Measurements from ENCODE around the gene EML4. TPM values are rescaled to one million over a fixed set of nuclear protein-coding genes. Genes with fewer than 3 reads are reported as not detected.
A peak's percentile ranks its signal among the peaks of the same experiment; 100 is the strongest.

EML4 gene
- total and polyA plus RNA-seq, 2 of the 13 experiments (the other 11 are each of a cell fraction or from before 2014, with no cell fraction given): 243 to 476 TPM

DNA sequence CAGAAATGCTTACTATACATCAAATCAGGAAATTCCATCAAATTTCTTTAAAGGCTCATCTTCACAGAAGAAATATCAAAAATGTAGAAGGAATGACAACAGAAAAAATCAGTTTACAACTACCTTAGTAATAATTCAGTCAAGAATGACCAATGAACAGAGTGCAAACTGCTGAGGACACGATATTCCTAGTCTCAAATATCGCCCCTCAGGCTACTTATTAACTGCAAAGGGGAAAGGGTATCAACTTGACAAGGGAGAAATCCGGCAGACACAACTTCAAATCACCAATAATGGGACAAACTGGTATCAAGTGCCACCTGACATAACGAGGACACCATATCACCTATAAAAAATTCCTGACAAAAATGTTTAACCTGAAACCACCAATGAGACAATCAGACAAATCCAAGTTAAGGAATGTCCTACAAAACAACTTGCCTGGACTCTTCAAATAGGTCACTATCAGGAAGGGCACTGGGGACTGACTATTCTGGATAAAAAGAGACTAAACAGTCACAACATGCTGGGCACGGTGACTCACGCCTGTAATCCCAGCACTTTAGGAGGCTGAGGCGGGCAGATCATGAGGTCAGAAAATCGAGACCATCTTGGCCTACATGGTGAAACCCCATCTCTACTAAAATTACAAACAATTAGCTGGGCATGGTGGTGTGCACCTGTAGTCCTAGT lies 179.1 kb downstream of the EML4 start (continued):
- TF ChIP-seq ZNF605 (CRISPR knock-in tag; IDR thresholded peaks at IDR 0.05) (no peak), ZNF547 (CRISPR knock-in tag; IDR thresholded peaks at IDR 0.05) (no peak), ZNF878 (CRISPR knock-in tag; IDR thresholded peaks at IDR 0.05) (no peak), RAD21 (CRISPR knock-in tag; IDR thresholded peaks at IDR 0.05) (no peak), ARHGAP35 (CRISPR knock-in tag; IDR thresholded peaks at IDR 0.05; ENCODE audit: borderline replicate concordance) (no peak), ZSCAN30 (CRISPR knock-in tag; IDR thresholded peaks at IDR 0.05) (no peak), EEA1 (CRISPR knock-in tag; IDR thresholded peaks at IDR 0.05; ENCODE audit: borderline replicate concordance) (no peak), IKZF1 (IDR thresholded peaks at IDR 0.05) (no peak), ZMYM3 (CRISPR knock-in tag; IDR thresholded peaks at IDR 0.05) (no peak), MIER2 (CRISPR knock-in tag; IDR thresholded peaks at IDR 0.05) (no peak)

DNA sequence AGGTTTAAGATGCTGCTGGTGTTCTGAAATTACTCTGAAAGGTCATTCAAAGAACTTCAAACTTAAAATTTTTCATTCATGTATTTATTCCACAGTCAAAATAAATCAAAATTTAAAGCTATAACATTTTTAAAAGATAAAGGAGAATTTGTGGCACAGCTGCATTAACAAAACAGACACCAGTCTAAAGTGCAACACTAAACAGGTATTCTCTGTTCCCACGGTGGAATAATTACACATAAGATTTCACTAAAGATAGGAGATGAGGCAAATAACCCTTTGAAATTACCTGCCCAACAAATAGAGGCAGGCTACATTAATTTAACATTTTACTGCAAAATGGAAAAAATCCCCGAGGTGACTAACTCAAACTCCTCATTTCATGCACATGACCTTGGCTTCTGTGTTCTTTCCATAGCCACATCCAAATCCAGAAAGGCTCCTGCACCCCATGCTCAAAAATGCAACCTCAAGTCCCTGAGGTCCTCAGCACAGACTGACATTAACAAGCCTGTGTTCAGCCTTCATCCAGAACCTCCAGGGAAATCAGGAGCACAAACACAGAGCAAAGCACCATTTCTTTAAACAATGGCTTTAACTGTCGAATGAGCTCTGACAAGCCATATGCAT lies 181.4 kb downstream of the EML4 start:
- no peak overlapping the region for H2AFZ ChIP-seq (ENCODE audit: low read length)
- H3K36me3 ChIP-seq (replicated peaks in 1 of 2; ENCODE audit: control insufficient read depth in 1 of 2, insufficient read depth in 2 of 2, low read length in 2 of 2): peaks cover 8 to 33% of the 10 kb centered on the region in 2 experiments
- WGBS (ENCODE audit: low lambda C conversion rate): 73% methylated on average over 3 of the region's 3 CpGs
- ChIA-PET POLR2A (interaction anchor here (0.8 kb wide), 1 partner anchor 9 kb away, joined by 3 read pairs; no protein-coding TSS in a partner anchor), CTCF (ENCODE audit: low intra/inter-chr PET ratio, low total read pairs) (no interaction called here)
- ATAC-seq: no peak
- 0 out of 2 replicates have a peak, but pooled peaks cover 9% of the 10 kb centered on the region for H4K20me1 ChIP-seq (ENCODE audit: insufficient read depth, low read length)
- no peaks in the 10 kb centered on the region for H3K9me3 ChIP-seq (ENCODE audit: low read length)
- H3K4me1 ChIP-seq (ENCODE audit: insufficient read depth, low read length): peaks cover 47% of the 10 kb centered on the region
- H3K9ac ChIP-seq (ENCODE audit: insufficient read depth, low read depth, low read length): no peak overlapping the region
- H3K4me2 ChIP-seq (ENCODE audit: low read depth, low read length): no peak overlapping the region
- H3K4me3 ChIP-seq (replicated peaks in 1 of 3; ENCODE audit: insufficient read depth in 1 of 3, low read depth in 2 of 3, low read length in 3 of 3): no peak overlapping the region
- intact Hi-C loops (cut with micrococcal nuclease; ENCODE audit: unreplicated experiment): no loop called here
- no peak overlapping the region for H3K27ac ChIP-seq (ENCODE audit: extremely low read length, insufficient read depth, low read length)
- no peak for DNase-seq (ENCODE audit: low spot score)
- TSS peak; percentile 51 for BruUV-seq (replicated peaks)
- H3K79me2 ChIP-seq (ENCODE audit: insufficient read depth, low read length): peaks cover 72% of the 10 kb centered on the region
- no peaks in the 10 kb centered on the region for H3K27me3 ChIP-seq (ENCODE audit: control insufficient read depth in 1 of 2, insufficient read depth in 2 of 2, low read length in 2 of 2)
- FAIRE-seq: no peak
- in situ Hi-C loops (cut with HindIII; ENCODE audit: extremely low pct_ligation_motif_present, low pct_unique_long_range_greater_than_20kb): loop anchor here (25.0 kb wide), 1 partner anchor 488 kb away; no protein-coding TSS in a partner anchor
- 0 out of 4 replicates have a peak, but pooled peaks of 1 of the 2 experiments have one; percentile 9 for TF ChIP-seq NR2F1 (CRISPR knock-in tag; IDR thresholded peaks at IDR 0.05)
- no peak for TF ChIP-seq TBX3 (IDR thresholded peaks at IDR 0.05; ENCODE audit: borderline replicate concordance)
- no peak for TF ChIP-seq ZNF235 (CRISPR knock-in tag; IDR thresholded peaks at IDR 0.05; ENCODE audit: borderline replicate concordance)
- TF ChIP-seq PCBP2 (optimal IDR thresholded peaks at IDR 0.05; ENCODE audit: low read depth, low read length, poor library complexity, severe bottlenecking): no peak
- no peak for TF ChIP-seq KDM4B (CRISPR knock-in tag; IDR thresholded peaks at IDR 0.05)
- peak; percentile 34 for TF ChIP-seq RBM22 (optimal IDR thresholded peaks at IDR 0.05; ENCODE audit: low read length)
- no peak for TF ChIP-seq SOX13 (IDR thresholded peaks at IDR 0.05)
- TF ChIP-seq SOX13 (CRISPR knock-in tag; conservative IDR thresholded peaks at IDR 0.05 in 1 of 2, IDR thresholded peaks at IDR 0.05 in 1 of 2): 0 out of 4 replicates have a peak, but pooled peaks of 1 of the 2 experiments have one; percentile 78
- TF ChIP-seq, protein P1, sequence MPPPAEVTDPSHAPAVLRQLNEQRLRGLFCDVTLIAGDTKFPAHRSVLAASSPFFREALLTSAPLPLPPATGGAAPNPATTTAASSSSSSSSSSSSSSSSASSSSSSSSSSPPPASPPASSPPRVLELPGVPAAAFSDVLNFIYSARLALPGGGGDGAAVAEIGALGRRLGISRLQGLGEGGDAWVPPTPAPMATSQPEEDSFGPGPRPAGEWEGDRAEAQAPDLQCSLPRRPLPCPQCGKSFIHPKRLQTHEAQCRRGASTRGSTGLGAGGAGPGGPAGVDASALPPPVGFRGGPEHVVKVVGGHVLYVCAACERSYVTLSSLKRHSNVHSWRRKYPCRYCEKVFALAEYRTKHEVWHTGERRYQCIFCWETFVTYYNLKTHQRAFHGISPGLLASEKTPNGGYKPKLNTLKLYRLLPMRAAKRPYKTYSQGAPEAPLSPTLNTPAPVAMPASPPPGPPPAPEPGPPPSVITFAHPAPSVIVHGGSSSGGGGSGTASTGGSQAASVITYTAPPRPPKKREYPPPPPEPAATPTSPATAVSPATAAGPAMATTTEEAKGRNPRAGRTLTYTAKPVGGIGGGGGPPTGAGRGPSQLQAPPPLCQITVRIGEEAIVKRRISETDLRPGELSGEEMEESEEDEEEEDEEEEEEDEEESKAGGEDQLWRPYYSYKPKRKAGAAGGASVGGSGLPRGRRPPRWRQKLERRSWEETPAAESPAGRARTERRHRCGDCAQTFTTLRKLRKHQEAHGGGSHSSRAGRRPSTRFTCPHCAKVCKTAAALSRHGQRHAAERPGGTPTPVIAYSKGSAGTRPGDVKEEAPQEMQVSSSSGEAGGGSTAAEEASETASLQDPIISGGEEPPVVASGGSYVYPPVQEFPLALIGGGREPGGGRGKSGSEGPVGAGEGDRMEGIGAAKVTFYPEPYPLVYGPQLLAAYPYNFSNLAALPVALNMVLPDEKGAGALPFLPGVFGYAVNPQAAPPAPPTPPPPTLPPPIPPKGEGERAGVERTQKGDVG (CRISPR knock-in tag; IDR thresholded peaks at IDR 0.05; ENCODE audit: borderline replicate concordance): no peak

All from HepG2 (cell line).